C4-2B (cell line): Measurements from ENCODE around the gene MTA1.

Experiments
- ZFX ChIP-seq: fragments of 450-650 bp; IDR thresholded peaks from 2 replicates; pipeline ENCODE4 v1.6.1; 2017
- TF ChIP-seq, protein P1 (sequence below): fragments of 450-650 bp; conservative IDR thresholded peaks from 2 replicates; pipeline ENCODE4 v1.5.1; 2017; ENCODE audit warnings: mild to moderate bottlenecking

DNA sequence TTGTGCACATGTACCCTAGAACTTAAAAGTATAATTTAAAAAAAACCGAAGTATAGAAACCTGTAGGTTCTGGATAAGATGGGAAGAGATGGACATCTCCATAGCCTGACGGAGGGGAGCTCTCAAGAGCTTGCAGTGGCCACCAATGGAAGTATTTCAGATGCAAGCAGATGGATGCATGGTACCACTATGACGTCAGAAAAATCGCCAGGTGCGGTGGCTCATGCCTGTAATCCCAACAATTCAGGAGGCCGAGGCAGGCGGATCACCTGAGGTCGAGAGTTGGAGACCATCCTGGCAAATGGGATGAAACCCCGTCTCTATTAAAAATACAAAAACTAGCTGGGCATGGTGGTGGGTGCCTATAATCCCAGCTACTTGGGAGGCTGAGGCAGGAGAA lies 17.9 kb upstream of the MTA1 start:
- TF ChIP-seq, protein P1, sequence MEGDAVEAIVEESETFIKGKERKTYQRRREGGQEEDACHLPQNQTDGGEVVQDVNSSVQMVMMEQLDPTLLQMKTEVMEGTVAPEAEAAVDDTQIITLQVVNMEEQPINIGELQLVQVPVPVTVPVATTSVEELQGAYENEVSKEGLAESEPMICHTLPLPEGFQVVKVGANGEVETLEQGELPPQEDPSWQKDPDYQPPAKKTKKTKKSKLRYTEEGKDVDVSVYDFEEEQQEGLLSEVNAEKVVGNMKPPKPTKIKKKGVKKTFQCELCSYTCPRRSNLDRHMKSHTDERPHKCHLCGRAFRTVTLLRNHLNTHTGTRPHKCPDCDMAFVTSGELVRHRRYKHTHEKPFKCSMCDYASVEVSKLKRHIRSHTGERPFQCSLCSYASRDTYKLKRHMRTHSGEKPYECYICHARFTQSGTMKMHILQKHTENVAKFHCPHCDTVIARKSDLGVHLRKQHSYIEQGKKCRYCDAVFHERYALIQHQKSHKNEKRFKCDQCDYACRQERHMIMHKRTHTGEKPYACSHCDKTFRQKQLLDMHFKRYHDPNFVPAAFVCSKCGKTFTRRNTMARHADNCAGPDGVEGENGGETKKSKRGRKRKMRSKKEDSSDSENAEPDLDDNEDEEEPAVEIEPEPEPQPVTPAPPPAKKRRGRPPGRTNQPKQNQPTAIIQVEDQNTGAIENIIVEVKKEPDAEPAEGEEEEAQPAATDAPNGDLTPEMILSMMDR: no peak
- TF ChIP-seq ZFX: no peak
